H1 (cell line): Measurements from ENCODE around the gene CYBA.

Experiments used
- BRCA1 ChIP-seq: IDR thresholded peaks from 2 replicates; pipeline ENCODE4 v1.6.1; 2012; ENCODE audit warnings: low read depth, low read length, improper control_type of control experiment
- CREB1 ChIP-seq: IDR thresholded peaks from 2 replicates; pipeline ENCODE4 v1.6.1; 2012; ENCODE audit warnings: inconsistent platforms
- CTCF ChIP-seq, 3 experiments: IDR thresholded peaks; 1 replicate in 2 of 3; 2 replicates in 1 of 3; pipeline versions ENCODE4 v1.5.1 to v1.6.1; 2011; ENCODE audit warnings: low read length in 3 of 3, mild to moderate bottlenecking in 3 of 3, inconsistent platforms in 2 of 3, low read depth in 1 of 3, moderate library complexity in 1 of 3; ENCODE audit not compliant: insufficient read depth in 1 of 3; ENCODE audit errors: control extremely low read depth in 1 of 3
- EZH2 ChIP-seq: fragments of 200-600 bp; sonication (generic); IDR thresholded peaks from 2 replicates; pipeline ENCODE4 v1.7.1; 2012; ENCODE audit warnings: low read depth, mild to moderate bottlenecking, moderate library complexity, low read length, inconsistent platforms; ENCODE audit not compliant: severe bottlenecking
- GABPA ChIP-seq: IDR thresholded peaks from 2 replicates; pipeline ENCODE4 v1.6.1; 2011; ENCODE audit warnings: mild to moderate bottlenecking, low read length, moderate library complexity, borderline replicate concordance; ENCODE audit not compliant: insufficient read depth
- JUND ChIP-seq: IDR thresholded peaks from 2 replicates; pipeline ENCODE4 v1.6.1; 2011; ENCODE audit warnings: mild to moderate bottlenecking, improper control_type of control experiment, low read length
- KDM5A ChIP-seq: fragments of 200-600 bp; IDR thresholded peaks from 2 replicates; pipeline ENCODE4 v1.7.1; 2012; ENCODE audit warnings: mild to moderate bottlenecking, low read length, inconsistent platforms, mixed read lengths
- PHF8 ChIP-seq: fragments of 200-600 bp; sonication (generic); conservative IDR thresholded peaks from 2 replicates; pipeline ENCODE4 v1.7.1; 2012; ENCODE audit warnings: low read depth, mild to moderate bottlenecking, inconsistent platforms, low read length, moderate library complexity
- POLR2A ChIP-seq, 2 experiments: IDR thresholded peaks; 1 replicate in 1 of 2; 2 replicates in 1 of 2; pipeline ENCODE4 v1.6.1; 2011; ENCODE audit warnings: low read depth in 2 of 2, low read length in 2 of 2, mild to moderate bottlenecking in 2 of 2; ENCODE audit errors: control extremely low read depth in 1 of 2
- RAD21 ChIP-seq, 2 experiments: IDR thresholded peaks in 1 of 2; conservative IDR thresholded peaks in 1 of 2; 2 replicates each; pipeline ENCODE4 v1.6.1; 2011; ENCODE audit warnings: low read depth in 2 of 2, low read length in 2 of 2, improper control_type of control experiment in 1 of 2, inconsistent platforms in 1 of 2, mild to moderate bottlenecking in 1 of 2, moderate library complexity in 1 of 2
- RFX5 ChIP-seq: IDR thresholded peaks from 2 replicates; pipeline ENCODE4 v1.6.1; 2011; ENCODE audit warnings: low read depth, low read length, improper control_type of control experiment, borderline replicate concordance
- TEAD4 ChIP-seq: IDR thresholded peaks from 2 replicates; pipeline ENCODE4 v1.6.1; 2012; ENCODE audit warnings: low read depth, low read length, inconsistent platforms, mixed read lengths

GRCh38 chr16:88671806-88672205, 21.0 kb upstream of the CYBA start:
- TF ChIP-seq RFX5 (no peak), POLR2A (IDR thresholded peaks at IDR 0.05; ENCODE audit: control extremely low read depth in 1 of 2, low read depth in 2 of 2, low read length in 2 of 2) (no peak), PHF8 (no peak), TEAD4 (no peak), CTCF (IDR thresholded peaks at IDR 0.05; ENCODE audit: control extremely low read depth in 1 of 3, insufficient read depth in 1 of 3, low read depth in 1 of 3, low read length in 3 of 3) (no peak), GABPA (no peak), EZH2 (no peak), JUND (no peak), RAD21 (IDR thresholded peaks at IDR 0.05 in 1 of 2, conservative IDR thresholded peaks at IDR 0.05 in 1 of 2; ENCODE audit: low read depth in 2 of 2, low read length in 2 of 2) (no peak), CREB1 (no peak), BRCA1 (no peak), KDM5A (no peak)
